ENCODE measurements around the gene NACC2. TPM values are rescaled to one million over a fixed set of nuclear protein-coding genes. Genes with fewer than 3 reads are reported as not detected.

Gene NACC2
- total RNA-seq, 1 experiment from 2014 or later, result 62.0 TPM

GRCh38 chr9:136142414-136142796, 47.3 kb upstream of the NACC2 start:
- intact Hi-C loops (cut with micrococcal nuclease; ENCODE audit: unreplicated experiment) (no loop called here), in situ Hi-C loops (cut with HindIII; ENCODE audit: low pct_unique_long_range_greater_than_20kb, low sequenced_read_pairs) (no loop called here)
- TF ChIP-seq, protein P1, sequence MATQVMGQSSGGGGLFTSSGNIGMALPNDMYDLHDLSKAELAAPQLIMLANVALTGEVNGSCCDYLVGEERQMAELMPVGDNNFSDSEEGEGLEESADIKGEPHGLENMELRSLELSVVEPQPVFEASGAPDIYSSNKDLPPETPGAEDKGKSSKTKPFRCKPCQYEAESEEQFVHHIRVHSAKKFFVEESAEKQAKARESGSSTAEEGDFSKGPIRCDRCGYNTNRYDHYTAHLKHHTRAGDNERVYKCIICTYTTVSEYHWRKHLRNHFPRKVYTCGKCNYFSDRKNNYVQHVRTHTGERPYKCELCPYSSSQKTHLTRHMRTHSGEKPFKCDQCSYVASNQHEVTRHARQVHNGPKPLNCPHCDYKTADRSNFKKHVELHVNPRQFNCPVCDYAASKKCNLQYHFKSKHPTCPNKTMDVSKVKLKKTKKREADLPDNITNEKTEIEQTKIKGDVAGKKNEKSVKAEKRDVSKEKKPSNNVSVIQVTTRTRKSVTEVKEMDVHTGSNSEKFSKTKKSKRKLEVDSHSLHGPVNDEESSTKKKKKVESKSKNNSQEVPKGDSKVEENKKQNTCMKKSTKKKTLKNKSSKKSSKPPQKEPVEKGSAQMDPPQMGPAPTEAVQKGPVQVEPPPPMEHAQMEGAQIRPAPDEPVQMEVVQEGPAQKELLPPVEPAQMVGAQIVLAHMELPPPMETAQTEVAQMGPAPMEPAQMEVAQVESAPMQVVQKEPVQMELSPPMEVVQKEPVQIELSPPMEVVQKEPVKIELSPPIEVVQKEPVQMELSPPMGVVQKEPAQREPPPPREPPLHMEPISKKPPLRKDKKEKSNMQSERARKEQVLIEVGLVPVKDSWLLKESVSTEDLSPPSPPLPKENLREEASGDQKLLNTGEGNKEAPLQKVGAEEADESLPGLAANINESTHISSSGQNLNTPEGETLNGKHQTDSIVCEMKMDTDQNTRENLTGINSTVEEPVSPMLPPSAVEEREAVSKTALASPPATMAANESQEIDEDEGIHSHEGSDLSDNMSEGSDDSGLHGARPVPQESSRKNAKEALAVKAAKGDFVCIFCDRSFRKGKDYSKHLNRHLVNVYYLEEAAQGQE (IDR thresholded peaks at IDR 0.05; ENCODE audit: insufficient read depth in 1 of 2, low read depth in 2 of 2, low read length in 1 of 2), result no peak
- TF ChIP-seq SIN3A (IDR thresholded peaks at IDR 0.05; ENCODE audit: borderline replicate concordance, insufficient read depth, low read depth, low read length), result no peak
- TF ChIP-seq POLR2AphosphoS5 (IDR thresholded peaks at IDR 0.05; ENCODE audit: low read depth, low read length), result no peak
- no peak for TF ChIP-seq TCF7L2 (IDR thresholded peaks at IDR 0.05; ENCODE audit: low read depth, low read length)
- no peak for TF ChIP-seq CTCF (IDR thresholded peaks at IDR 0.05)
- ChIA-PET CTCF (interaction anchor here (1.0 kb wide), 1 partner anchor 10 kb away, joined by 6 read pairs; no protein-coding TSS in a partner anchor), POLR2A (no interaction called here)
- H3K27ac ChIP-seq (ENCODE audit: low read length), result no peak overlapping the region
- no peak for ATAC-seq
- H3K9me3 ChIP-seq (ENCODE audit: control insufficient read depth, insufficient read depth, low read depth, low read length), result no peaks in the 10 kb centered on the region
- H3K27me3 ChIP-seq (ENCODE audit: control insufficient read depth, insufficient read depth, low read length), result no peaks in the 10 kb centered on the region
- no peaks in the 10 kb centered on the region for H3K4me1 ChIP-seq (ENCODE audit: control insufficient read depth, insufficient read depth, low read length)
- no TSS peak for BruUV-seq (replicated peaks)
- no peak overlapping the region for H3K4me3 ChIP-seq (ENCODE audit: low read depth in 2 of 2, low read length in 2 of 2)
- DNase-seq (ENCODE audit: low read depth, low spot score), result no peak
- H3K36me3 ChIP-seq (ENCODE audit: control insufficient read depth, insufficient read depth, low read length), result no peaks in the 10 kb centered on the region

DNA sequence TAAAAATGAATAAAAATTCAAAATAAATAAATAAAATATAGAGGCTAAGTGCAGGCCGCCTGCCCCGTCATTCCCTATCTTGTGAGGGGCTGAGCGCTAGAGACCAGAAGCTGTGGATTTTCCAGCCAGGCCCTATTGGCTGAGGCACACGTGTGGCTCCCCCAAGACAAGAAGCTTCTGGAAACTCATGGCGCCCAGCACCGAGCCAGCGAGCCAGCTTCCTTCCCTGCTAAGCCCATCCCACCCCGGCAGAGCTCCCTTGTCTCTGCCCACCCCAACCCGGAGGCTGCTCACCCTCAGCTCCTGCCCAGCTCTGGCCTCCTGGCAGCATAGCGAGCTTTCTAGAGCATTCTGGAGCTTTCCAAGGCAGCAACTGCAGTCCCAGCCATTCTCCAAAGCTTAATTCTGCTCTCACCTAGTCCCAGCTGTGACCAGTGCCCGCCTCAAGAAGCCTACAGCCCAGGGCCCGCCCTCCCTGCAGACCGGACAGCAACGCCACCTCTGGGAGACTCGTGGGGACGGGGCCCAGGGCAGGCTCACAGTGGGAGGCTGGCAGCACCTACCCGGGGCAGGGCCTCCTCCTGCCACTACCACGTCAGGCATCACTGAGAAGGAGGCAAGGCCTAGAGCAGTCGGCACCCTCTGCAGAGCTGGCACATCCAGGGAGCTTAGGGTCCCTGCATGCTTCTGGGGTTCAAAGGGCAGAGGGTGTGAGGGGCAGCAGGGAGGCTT, 46.8 kb upstream of the NACC2 start:
- intact Hi-C loops (cut with micrococcal nuclease; ENCODE audit: unreplicated experiment) (no loop called here), in situ Hi-C loops (cut with HindIII; ENCODE audit: low pct_unique_long_range_greater_than_20kb, low sequenced_read_pairs) (no loop called here)
- BruUV-seq (replicated peaks), result no TSS peak
- no peak for DNase-seq (ENCODE audit: low read depth, low spot score)
- no peaks in the 10 kb centered on the region for H3K27me3 ChIP-seq (ENCODE audit: control insufficient read depth, insufficient read depth, low read length)
- TF ChIP-seq TCF7L2 (IDR thresholded peaks at IDR 0.05; ENCODE audit: low read depth, low read length) (no peak), POLR2AphosphoS5 (IDR thresholded peaks at IDR 0.05; ENCODE audit: low read depth, low read length) (no peak), CTCF (IDR thresholded peaks at IDR 0.05) (no peak), SIN3A (IDR thresholded peaks at IDR 0.05; ENCODE audit: borderline replicate concordance, insufficient read depth, low read depth, low read length) (no peak)
- TF ChIP-seq, protein P1 (IDR thresholded peaks at IDR 0.05; ENCODE audit: insufficient read depth in 1 of 2, low read depth in 2 of 2, low read length in 1 of 2), result no peak
- ChIA-PET POLR2A (no interaction called here), CTCF (interaction anchor here (1.0 kb wide), 1 partner anchor 9 kb away, joined by 6 read pairs; no protein-coding TSS in a partner anchor)
- peak; percentile 20; the same call in 1 of the 2 replicates for ATAC-seq
- no peaks in the 10 kb centered on the region for H3K36me3 ChIP-seq (ENCODE audit: control insufficient read depth, insufficient read depth, low read length)
- no peak overlapping the region for H3K4me3 ChIP-seq (ENCODE audit: low read depth in 2 of 2, low read length in 2 of 2)
- no peaks in the 10 kb centered on the region for H3K4me1 ChIP-seq (ENCODE audit: control insufficient read depth, insufficient read depth, low read length)
- no peak overlapping the region for H3K27ac ChIP-seq (ENCODE audit: low read length)
- no peaks in the 10 kb centered on the region for H3K9me3 ChIP-seq (ENCODE audit: control insufficient read depth, insufficient read depth, low read depth, low read length)
